HepG2 (cell line): Measurements from ENCODE around the gene HYOU1. TPM values are rescaled to one million over a fixed set of nuclear protein-coding genes. Genes with fewer than 3 reads are reported as not detected.

Experiments
- ARHGAP35 ChIP-seq: sonication (generic); formaldehyde crosslinking; IDR thresholded peaks from 2 replicates; pipeline ENCODE4 v1.9.0; 2022; ENCODE audit warnings: mild to moderate bottlenecking, inconsistent platforms, moderate library complexity, missing genetic modification reagents, borderline replicate concordance
- BRD4 ChIP-seq: sonication (generic); formaldehyde crosslinking; IDR thresholded peaks from 2 replicates; pipeline ENCODE4 v1.4.0; 2020; ENCODE audit warnings: missing genetic modification reagents
- HES4 ChIP-seq: sonication (generic); formaldehyde crosslinking; IDR thresholded peaks from 2 replicates; pipeline ENCODE4 v1.9.0; 2021; ENCODE audit warnings: mild to moderate bottlenecking, missing genetic modification reagents, borderline replicate concordance
- HMG20A ChIP-seq: IDR thresholded peaks from 2 replicates; pipeline ENCODE4 v1.6.1; 2016; ENCODE audit warnings: borderline replicate concordance
- HNF4G ChIP-seq, 2 experiments: sonication (generic) in 1 of 2; formaldehyde crosslinking in 1 of 2; IDR thresholded peaks; 2 replicates each; pipeline versions ENCODE4 v1.4.0 to v1.6.1; 2011 to 2020; ENCODE audit warnings: borderline replicate concordance in 2 of 2, low read depth in 2 of 2, mild to moderate bottlenecking in 2 of 2, low read length in 1 of 2, missing genetic modification reagents in 1 of 2, moderate library complexity in 1 of 2
- HNRNPK ChIP-seq: fragments of 200-400 bp; formaldehyde crosslinking; IDR thresholded peaks from 2 replicates; pipeline ENCODE4 v1.6.1; 2018; ENCODE audit warnings: low read length, low read depth, moderate library complexity, mild to moderate bottlenecking; ENCODE audit not compliant: poor library complexity, severe bottlenecking
- KDM4B ChIP-seq: sonication (generic); formaldehyde crosslinking; IDR thresholded peaks from 2 replicates; pipeline ENCODE4 v1.4.0; 2020; ENCODE audit warnings: missing genetic modification reagents
- MEIS2 ChIP-seq: sonication (generic); formaldehyde crosslinking; IDR thresholded peaks from 2 replicates; pipeline ENCODE4 v1.9.0; 2021; ENCODE audit warnings: mild to moderate bottlenecking, missing genetic modification reagents
- MTF1 ChIP-seq: sonication (generic); formaldehyde crosslinking; IDR thresholded peaks from 2 replicates; pipeline ENCODE4 v1.5.0; 2020; ENCODE audit warnings: missing genetic modification reagents
- MYC ChIP-seq: sonication (generic); formaldehyde crosslinking; IDR thresholded peaks from 2 replicates; pipeline ENCODE4 v1.9.0; 2021; ENCODE audit warnings: missing genetic modification reagents, borderline replicate concordance
- NAIF1 ChIP-seq: sonication (generic); formaldehyde crosslinking; IDR thresholded peaks from 2 replicates; pipeline ENCODE4 v1.5.0; 2020; ENCODE audit warnings: mild to moderate bottlenecking, missing genetic modification reagents, borderline replicate concordance
- PAF1 ChIP-seq: IDR thresholded peaks from 2 replicates; pipeline ENCODE4 v1.6.1; 2016; ENCODE audit warnings: missing genetic modification reagents, missing compliant biosample characterization
- PRDM4 ChIP-seq: sonication (generic); formaldehyde crosslinking; IDR thresholded peaks from 2 replicates; pipeline ENCODE4 v1.9.0; 2021; ENCODE audit warnings: missing genetic modification reagents, borderline replicate concordance
- RARG ChIP-seq: sonication (generic); formaldehyde crosslinking; IDR thresholded peaks from 2 replicates; pipeline ENCODE4 v1.4.0; 2020; ENCODE audit warnings: low read depth, mild to moderate bottlenecking, missing genetic modification reagents
- SETDB1 ChIP-seq: sonication (generic); formaldehyde crosslinking; IDR thresholded peaks from 2 replicates; pipeline ENCODE4 v1.5.1; 2020; ENCODE audit warnings: missing genetic modification reagents, mild to moderate bottlenecking, borderline replicate concordance
- SPEN ChIP-seq: sonication (generic); formaldehyde crosslinking; IDR thresholded peaks from 2 replicates; pipeline ENCODE4 v1.5.1; 2020; ENCODE audit warnings: low read depth, mild to moderate bottlenecking, missing genetic modification reagents
- ZBTB20 ChIP-seq: sonication (generic); formaldehyde crosslinking; IDR thresholded peaks from 2 replicates; pipeline ENCODE4 v1.8.1; 2023; ENCODE audit warnings: missing genetic modification reagents, low read depth, mild to moderate bottlenecking, borderline replicate concordance
- ZNF101 ChIP-seq: sonication (generic); formaldehyde crosslinking; IDR thresholded peaks from 2 replicates; pipeline ENCODE4 v1.4.0; 2020; ENCODE audit warnings: mild to moderate bottlenecking, low read depth, missing genetic modification reagents, borderline replicate concordance
- ZNF550 ChIP-seq: sonication (generic); formaldehyde crosslinking; IDR thresholded peaks from 2 replicates; pipeline ENCODE4 v1.4.0; 2020; ENCODE audit warnings: mild to moderate bottlenecking, missing genetic modification reagents, borderline replicate concordance
- ZNF891 ChIP-seq: sonication (generic); formaldehyde crosslinking; IDR thresholded peaks from 2 replicates; pipeline ENCODE4 v1.5.0; 2020; ENCODE audit warnings: mild to moderate bottlenecking, missing genetic modification reagents
- polyA plus RNA-seq, 8 experiments: library from polyadenylated mRNA; depleted of rRNA in 3 of 8; stranded (reverse) in 7 of 8; unstranded in 1 of 8; fragments of >200 nt; fragmentation: Illumina TruSeq in 4 of 8; extraction: Trizol in 4 of 8; gene quantifications; 2 replicates each; pipeline versions ENCODE4 v1.2.1 to v1.2.3, GENCODE V29; 2011 to 2016; ENCODE audit warnings: low read depth in 4 of 8, missing spikeins in 1 of 8, mixed read lengths in 1 of 8; ENCODE audit not compliant: insufficient read depth in 1 of 8
- total RNA-seq, 5 experiments: library from RNA; depleted of rRNA; stranded (reverse); fragments of >200 nt; fragmentation: Illumina TruSeq; extraction: Trizol; gene quantifications; 2 replicates each; pipeline ENCODE4 v1.2.3, GENCODE V29; 2016; ENCODE audit warnings: low read depth in 1 of 5
- TF ChIP-seq, protein P1 (sequence below): sonication (generic); formaldehyde crosslinking; IDR thresholded peaks from 2 replicates; pipeline ENCODE4 v1.4.0; 2020; ENCODE audit warnings: missing genetic modification reagents
- TF ChIP-seq, protein P2 (sequence below): sonication (generic); formaldehyde crosslinking; IDR thresholded peaks from 2 replicates; pipeline ENCODE4 v1.5.0; 2020; ENCODE audit warnings: mild to moderate bottlenecking, missing genetic modification reagents

Gene HYOU1
- total and polyA plus RNA-seq, 2 of the 13 experiments (the other 11 are each of a cell fraction or from before 2014, with no cell fraction given): 127 to 155 TPM

DNA sequence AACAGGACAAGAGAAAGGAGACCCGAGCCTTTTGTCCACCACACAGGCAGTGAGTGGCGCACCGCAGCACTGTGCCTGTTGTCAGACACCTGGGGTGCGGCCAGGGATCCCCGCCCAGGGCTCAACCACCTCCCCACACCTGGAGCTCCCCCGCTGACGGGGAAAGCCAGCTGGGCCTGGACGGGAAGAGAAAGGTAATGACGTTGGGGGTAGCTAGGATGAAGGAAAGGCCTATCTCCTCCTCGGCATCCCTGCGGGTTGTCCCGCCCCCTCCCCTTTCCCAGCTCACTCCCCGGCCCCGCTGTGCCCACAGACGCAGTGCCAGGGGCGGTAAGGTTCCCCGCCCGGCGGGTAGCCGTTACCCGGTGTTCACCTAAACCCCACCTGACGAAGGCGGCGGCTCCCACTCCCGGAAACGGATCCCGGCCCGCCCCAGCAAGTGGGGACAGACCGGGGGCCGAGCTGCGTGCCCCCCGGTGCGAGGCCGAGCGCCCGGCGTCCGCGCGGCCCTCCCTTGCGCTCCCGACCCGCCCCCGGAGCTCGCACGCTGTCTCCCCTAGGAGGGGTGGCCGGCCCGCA, 495 bp downstream of the HYOU1 start (continued):
- TF ChIP-seq HNF4G (IDR thresholded peaks at IDR 0.05; ENCODE audit: borderline replicate concordance, low read depth, low read length) (no peak), HNF4G (CRISPR knock-in tag; IDR thresholded peaks at IDR 0.05; ENCODE audit: borderline replicate concordance, low read depth) (0 out of 2 replicates have a peak, but pooled peaks have one; percentile 41), HNRNPK (peak; percentile 75), PRDM4 (CRISPR knock-in tag) (no peak), ZNF101 (CRISPR knock-in tag) (no peak), BRD4 (CRISPR knock-in tag) (0 out of 2 replicates have a peak, but pooled peaks have one; percentile 79), SPEN (CRISPR knock-in tag) (no peak), KDM4B (CRISPR knock-in tag) (no peak), NAIF1 (CRISPR knock-in tag) (no peak), ARHGAP35 (CRISPR knock-in tag) (0 out of 2 replicates have a peak, but pooled peaks have one; percentile 36), RARG (CRISPR knock-in tag) (no peak), ZNF550 (CRISPR knock-in tag) (0 out of 2 replicates have a peak, but pooled peaks have one; percentile 44), MYC (peak; percentile 9; the same call in 1 of the 2 replicates), HMG20A (no peak), ZNF891 (CRISPR knock-in tag) (peak; percentile 34; the same call in 1 of the 2 replicates), MEIS2 (CRISPR knock-in tag) (peak; percentile 55; the same call in 1 of the 2 replicates), PAF1 (CRISPR knock-in tag) (no peak), SETDB1 (CRISPR knock-in tag) (no peak), HES4 (CRISPR knock-in tag) (peak; percentile 69; the same call in 1 of the 2 replicates), MTF1 (CRISPR knock-in tag) (no peak), ZBTB20 (CRISPR knock-in tag) (no peak)
- TF ChIP-seq, protein P1, sequence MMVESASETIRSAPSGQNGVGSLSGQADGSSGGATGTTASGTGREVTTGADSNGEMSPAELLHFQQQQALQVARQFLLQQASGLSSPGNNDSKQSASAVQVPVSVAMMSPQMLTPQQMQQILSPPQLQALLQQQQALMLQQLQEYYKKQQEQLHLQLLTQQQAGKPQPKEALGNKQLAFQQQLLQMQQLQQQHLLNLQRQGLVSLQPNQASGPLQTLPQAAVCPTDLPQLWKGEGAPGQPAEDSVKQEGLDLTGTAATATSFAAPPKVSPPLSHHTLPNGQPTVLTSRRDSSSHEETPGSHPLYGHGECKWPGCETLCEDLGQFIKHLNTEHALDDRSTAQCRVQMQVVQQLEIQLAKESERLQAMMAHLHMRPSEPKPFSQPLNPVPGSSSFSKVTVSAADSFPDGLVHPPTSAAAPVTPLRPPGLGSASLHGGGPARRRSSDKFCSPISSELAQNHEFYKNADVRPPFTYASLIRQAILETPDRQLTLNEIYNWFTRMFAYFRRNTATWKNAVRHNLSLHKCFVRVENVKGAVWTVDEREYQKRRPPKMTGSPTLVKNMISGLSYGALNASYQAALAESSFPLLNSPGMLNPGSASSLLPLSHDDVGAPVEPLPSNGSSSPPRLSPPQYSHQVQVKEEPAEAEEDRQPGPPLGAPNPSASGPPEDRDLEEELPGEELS (CRISPR knock-in tag): 0 out of 2 replicates have a peak, but pooled peaks have one; percentile 24
- TF ChIP-seq, protein P2, sequence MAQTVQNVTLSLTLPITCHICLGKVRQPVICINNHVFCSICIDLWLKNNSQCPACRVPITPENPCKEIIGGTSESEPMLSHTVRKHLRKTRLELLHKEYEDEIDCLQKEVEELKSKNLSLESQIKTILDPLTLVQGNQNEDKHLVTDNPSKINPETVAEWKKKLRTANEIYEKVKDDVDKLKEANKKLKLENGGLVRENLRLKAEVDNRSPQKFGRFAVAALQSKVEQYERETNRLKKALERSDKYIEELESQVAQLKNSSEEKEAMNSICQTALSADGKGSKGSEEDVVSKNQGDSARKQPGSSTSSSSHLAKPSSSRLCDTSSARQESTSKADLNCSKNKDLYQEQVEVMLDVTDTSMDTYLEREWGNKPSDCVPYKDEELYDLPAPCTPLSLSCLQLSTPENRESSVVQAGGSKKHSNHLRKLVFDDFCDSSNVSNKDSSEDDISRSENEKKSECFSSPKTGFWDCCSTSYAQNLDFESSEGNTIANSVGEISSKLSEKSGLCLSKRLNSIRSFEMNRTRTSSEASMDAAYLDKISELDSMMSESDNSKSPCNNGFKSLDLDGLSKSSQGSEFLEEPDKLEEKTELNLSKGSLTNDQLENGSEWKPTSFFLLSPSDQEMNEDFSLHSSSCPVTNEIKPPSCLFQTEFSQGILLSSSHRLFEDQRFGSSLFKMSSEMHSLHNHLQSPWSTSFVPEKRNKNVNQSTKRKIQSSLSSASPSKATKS: no peak
